ENCODE data around the gene BABAM2.
A peak's percentile ranks its signal among the peaks of the same experiment; 100 is the strongest.
"Not testable (repeated sequence)": the region's sequence is repeated elsewhere in the genome, so short reads cannot be mapped to it uniquely, and the experiment has no call there.

Gene BABAM2

DNA sequence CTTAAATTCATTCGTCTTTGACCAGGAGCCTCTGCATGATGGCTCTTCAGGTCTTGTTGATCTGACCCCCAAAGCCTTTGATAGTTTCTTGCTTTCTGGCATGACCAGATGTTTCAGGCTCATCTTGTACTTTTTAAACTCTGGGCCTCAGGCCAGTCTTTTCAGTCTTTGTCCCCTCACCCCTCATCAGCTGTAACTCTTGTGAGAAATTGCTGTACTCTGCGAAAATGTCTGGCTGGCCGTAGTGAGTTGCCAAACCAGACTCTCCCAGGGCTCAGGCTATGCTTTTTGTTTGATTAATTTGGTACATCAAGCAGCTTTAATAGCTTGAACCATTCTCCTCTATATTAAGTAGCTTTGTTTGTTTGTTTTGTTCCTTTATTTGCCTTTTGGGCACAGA lies 75.9 kb downstream of the BABAM2 start:
- no peak for DNase-seq
- H3K27ac ChIP-seq = no peak overlapping the region
- peaks cover 12% of the 10 kb centered on the region for H3K9me3 ChIP-seq (ENCODE audit: severe bottlenecking)
- TF ChIP-seq, protein P1, sequence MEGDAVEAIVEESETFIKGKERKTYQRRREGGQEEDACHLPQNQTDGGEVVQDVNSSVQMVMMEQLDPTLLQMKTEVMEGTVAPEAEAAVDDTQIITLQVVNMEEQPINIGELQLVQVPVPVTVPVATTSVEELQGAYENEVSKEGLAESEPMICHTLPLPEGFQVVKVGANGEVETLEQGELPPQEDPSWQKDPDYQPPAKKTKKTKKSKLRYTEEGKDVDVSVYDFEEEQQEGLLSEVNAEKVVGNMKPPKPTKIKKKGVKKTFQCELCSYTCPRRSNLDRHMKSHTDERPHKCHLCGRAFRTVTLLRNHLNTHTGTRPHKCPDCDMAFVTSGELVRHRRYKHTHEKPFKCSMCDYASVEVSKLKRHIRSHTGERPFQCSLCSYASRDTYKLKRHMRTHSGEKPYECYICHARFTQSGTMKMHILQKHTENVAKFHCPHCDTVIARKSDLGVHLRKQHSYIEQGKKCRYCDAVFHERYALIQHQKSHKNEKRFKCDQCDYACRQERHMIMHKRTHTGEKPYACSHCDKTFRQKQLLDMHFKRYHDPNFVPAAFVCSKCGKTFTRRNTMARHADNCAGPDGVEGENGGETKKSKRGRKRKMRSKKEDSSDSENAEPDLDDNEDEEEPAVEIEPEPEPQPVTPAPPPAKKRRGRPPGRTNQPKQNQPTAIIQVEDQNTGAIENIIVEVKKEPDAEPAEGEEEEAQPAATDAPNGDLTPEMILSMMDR (IDR thresholded peaks at IDR 0.05; ENCODE audit: low read depth, low read length) = no peak
- no peaks in the 10 kb centered on the region for H3K36me3 ChIP-seq
- no peak overlapping the region for H3K4me3 ChIP-seq (ENCODE audit: low read depth, low read length)
- no peaks in the 10 kb centered on the region for H3K27me3 ChIP-seq (ENCODE audit: insufficient read depth, low read depth, severe bottlenecking)

DNA sequence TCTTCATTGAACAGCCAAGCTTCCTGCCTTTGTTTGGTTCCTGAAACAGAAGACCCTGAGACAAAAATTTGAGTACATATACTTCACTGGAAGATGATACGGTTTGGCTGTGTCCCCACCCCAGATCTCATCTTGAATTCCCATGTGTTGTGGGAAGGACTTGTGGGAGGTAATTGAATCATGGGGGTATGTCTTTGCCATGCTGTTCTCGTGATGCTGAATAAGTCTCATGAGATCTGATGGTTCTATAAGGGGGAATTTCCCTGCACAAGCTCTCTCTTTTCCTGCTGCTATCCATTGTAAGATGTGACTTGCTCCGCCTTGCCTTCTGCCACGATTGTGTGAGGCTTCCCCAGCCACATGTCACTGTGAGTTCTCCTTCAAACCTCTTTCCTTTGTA lies 76.5 kb downstream of the BABAM2 start:
- H3K36me3 ChIP-seq = no peaks in the 10 kb centered on the region
- no peaks in the 10 kb centered on the region for H3K27me3 ChIP-seq (ENCODE audit: insufficient read depth, low read depth, severe bottlenecking)
- no peak for DNase-seq
- H3K9me3 ChIP-seq (ENCODE audit: severe bottlenecking) = peaks cover 12% of the 10 kb centered on the region
- no peak overlapping the region for H3K4me3 ChIP-seq (ENCODE audit: low read depth, low read length)
- TF ChIP-seq, protein P1 (IDR thresholded peaks at IDR 0.05; ENCODE audit: low read depth, low read length) = no peak
- no peak overlapping the region for H3K27ac ChIP-seq

DNA sequence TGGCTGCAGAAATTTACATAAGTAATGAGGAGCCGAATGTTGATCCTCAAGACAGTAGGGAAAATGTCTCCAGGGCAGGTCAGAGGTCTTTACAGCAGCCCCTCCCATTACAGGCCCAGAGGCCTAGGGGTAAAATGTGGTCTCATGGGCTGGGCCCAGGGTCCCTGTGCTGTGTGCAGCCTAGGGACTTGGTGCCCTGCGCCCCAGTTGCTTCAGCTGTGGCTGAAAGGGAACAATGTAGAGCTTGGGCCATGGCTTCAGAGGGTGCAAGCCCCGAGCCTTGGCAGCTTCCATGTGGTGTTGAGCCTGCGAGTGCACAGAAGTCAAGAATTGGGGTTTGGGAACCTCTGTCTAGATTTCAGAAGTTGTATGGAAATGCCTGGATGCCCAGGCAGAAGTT lies 77.5 kb downstream of the BABAM2 start:
- not testable (repeated sequence) for DNase-seq; H3K27ac ChIP-seq; H3K27me3 ChIP-seq (ENCODE audit: insufficient read depth, low read depth, severe bottlenecking)

DNA sequence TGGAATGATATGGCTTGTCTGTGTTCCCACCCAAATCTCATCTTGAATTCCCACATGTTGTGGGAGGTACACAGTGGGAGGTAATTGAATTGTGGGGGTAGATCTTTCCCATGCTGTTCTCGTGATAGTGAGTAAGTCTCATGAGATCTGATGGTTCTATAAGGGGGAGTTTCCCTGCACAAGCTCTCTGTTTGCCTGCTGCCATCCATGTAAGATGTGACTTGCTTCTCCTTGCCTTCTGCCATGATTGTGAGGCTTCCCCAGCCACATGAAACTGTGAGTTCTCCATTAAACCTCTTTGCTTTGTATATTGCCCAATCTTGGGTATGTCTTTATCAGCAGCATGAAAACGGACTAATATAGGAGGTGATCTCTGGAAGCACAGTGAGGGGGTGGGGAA lies 78.4 kb downstream of the BABAM2 start:
- H3K36me3 ChIP-seq; H3K27ac ChIP-seq; DNase-seq; H3K27me3 ChIP-seq (ENCODE audit: insufficient read depth, low read depth, severe bottlenecking); H3K4me3 ChIP-seq (ENCODE audit: low read depth, low read length): not testable (repeated sequence)
- peaks cover 12% of the 10 kb centered on the region for H3K9me3 ChIP-seq (ENCODE audit: severe bottlenecking)

More for the DNA sequence above, 77.5 kb downstream of the BABAM2 start:
- not testable (repeated sequence) for H3K4me3 ChIP-seq (ENCODE audit: low read depth, low read length); H3K36me3 ChIP-seq
- peaks cover 12% of the 10 kb centered on the region for H3K9me3 ChIP-seq (ENCODE audit: severe bottlenecking)

DNA sequence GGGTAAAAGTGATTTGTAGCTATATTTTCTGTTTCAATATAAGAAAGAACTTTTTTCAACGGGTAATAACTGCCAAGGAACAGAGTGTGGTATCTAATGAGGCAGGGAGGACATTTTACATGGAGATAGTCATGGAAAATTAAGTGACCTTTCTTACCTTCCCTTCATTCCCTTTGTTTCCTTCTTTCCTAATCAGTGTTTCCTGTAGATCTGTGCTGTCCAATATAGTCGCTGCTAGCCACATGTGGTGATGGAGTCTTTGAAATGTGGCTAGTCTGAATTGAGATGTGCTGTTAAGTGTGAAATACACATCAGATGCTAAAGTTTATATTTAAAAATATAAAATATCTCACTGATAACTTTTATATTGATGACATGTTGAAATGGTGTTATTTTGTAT lies 81.8 kb downstream of the BABAM2 start:
- no peak for DNase-seq
- TF ChIP-seq, protein P1 (IDR thresholded peaks at IDR 0.05; ENCODE audit: low read depth, low read length) = no peak
- Histone ChIP-seq H3K27ac (no peak overlapping the region), H3K27me3 (ENCODE audit: insufficient read depth, low read depth, severe bottlenecking) (no peaks in the 10 kb centered on the region), H3K9me3 (ENCODE audit: severe bottlenecking) (peaks cover 12% of the 10 kb centered on the region), H3K4me3 (ENCODE audit: low read depth, low read length) (no peak overlapping the region), H3K36me3 (no peaks in the 10 kb centered on the region)

DNA sequence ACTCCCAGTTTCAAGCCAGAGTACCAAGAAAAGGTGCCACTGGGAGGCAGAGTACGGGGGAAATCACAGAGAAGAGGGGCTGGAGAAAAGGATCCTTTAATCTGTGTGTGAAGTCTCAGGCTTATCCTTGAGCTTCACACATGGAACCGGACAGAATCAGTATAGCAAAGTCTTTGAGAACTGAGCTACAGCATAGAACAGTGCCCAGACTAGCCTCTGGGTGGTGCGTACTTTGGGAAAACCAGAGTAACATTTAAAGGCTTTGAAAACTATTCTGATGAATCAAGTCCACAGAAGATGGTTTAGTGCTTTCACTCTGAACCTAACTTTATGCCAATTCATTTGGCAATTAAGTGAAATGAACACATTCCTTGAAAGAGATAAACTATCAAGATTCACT lies 83.1 kb downstream of the BABAM2 start:
- no peak overlapping the region for H3K27ac ChIP-seq
- peaks cover 1% of the 10 kb centered on the region for H3K9me3 ChIP-seq (ENCODE audit: severe bottlenecking)
- peak; percentile 35 for DNase-seq
- H3K4me3 ChIP-seq (ENCODE audit: low read depth, low read length) = no peak overlapping the region
- no peaks in the 10 kb centered on the region for H3K36me3 ChIP-seq
- no peaks in the 10 kb centered on the region for H3K27me3 ChIP-seq (ENCODE audit: insufficient read depth, low read depth, severe bottlenecking)
- TF ChIP-seq, protein P1 (IDR thresholded peaks at IDR 0.05; ENCODE audit: low read depth, low read length) = no peak

DNA sequence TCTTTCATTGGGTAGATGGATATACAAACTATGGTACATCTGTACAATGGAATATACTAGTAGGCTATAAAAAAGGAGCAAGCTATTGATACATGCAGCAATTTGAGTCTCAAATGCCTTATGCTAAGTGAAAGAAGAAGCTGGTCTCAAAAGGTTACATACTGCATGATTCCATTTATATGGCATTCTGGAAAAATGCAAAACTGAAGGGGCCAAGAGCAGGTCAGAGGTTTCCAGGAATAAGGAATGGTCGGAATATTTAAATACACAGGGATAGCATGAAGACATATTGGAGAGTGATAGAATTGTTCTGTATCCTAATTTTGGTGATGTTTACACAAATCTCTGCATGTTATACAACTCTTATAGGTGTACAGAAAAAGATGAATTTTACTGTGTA lies 85.8 kb downstream of the BABAM2 start:
- no peaks in the 10 kb centered on the region for H3K36me3 ChIP-seq
- TF ChIP-seq, protein P1 (IDR thresholded peaks at IDR 0.05; ENCODE audit: low read depth, low read length) = no peak
- H3K9me3 ChIP-seq (ENCODE audit: severe bottlenecking) = no peaks in the 10 kb centered on the region

More for the DNA sequence above, 85.8 kb downstream of the BABAM2 start:
- DNase-seq = no peak
- Histone ChIP-seq H3K27ac (no peak overlapping the region), H3K27me3 (ENCODE audit: insufficient read depth, low read depth, severe bottlenecking) (no peaks in the 10 kb centered on the region), H3K4me3 (ENCODE audit: low read depth, low read length) (no peak overlapping the region)

All from WERI-Rb-1 (cell line).